HFF-Myc (cell line): ENCODE measurements around the gene A3GALT2.

ENCODE experiments used
- DNase-seq: peaks from one replicate; pipeline ENCODE4 v3.0.0-alpha.2; 2011; ENCODE audit warnings: low read depth; ENCODE audit errors: extremely low read depth
- H3K4me3 ChIP-seq: replicated peaks from 2 replicates; pipeline ENCODE4 v1.5.1; 2011; ENCODE audit warnings: low read depth, mild to moderate bottlenecking, control low read depth, low read length
- CTCF ChIP-seq: IDR thresholded peaks from 2 replicates; pipeline ENCODE4 v1.5.1; 2012; ENCODE audit warnings: mild to moderate bottlenecking, low read depth, low read length, control low read depth; ENCODE audit errors: missing control alignments

The A3GALT2 gene

GRCh38 chr1:33306653-33307493 lies 14.0 kb downstream of the A3GALT2 start:
- TF ChIP-seq CTCF = no peak
- no peak for DNase-seq
- H3K4me3 ChIP-seq = no peak overlapping the region

- no peak overlapping the region for H3K4me3 ChIP-seq
- no peak for DNase-seq
- no peak for TF ChIP-seq CTCF
Observed at GRCh38 chr1:33305816-33306652, 14.9 kb downstream of the A3GALT2 start.

- H3K4me3 ChIP-seq = no peak overlapping the region
- DNase-seq = no peak
Observed at GRCh38 chr1:33305016-33305415, 15.9 kb downstream of the A3GALT2 start.

DNA sequence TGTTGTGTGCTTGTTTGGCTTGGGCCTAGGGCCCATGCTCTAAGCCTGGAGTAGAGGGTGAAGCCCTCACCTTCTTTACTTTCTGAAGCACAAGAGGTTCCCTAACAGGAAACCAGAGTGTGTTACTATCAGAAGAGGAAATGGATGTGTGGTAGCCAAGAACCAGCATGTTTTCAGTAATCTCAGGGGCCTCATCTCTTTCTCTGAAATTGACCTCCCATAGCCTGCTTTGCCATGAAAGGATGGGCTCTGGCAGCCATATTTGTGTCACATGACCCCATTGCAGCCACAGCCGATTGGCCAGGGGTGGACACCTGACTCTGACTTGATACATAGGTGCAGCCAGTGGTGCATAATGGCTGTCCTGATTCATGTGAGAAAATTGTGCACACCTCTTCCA lies 18.6 kb downstream of the A3GALT2 start:
- H3K4me3 ChIP-seq = no peak overlapping the region
- DNase-seq = no peak
- no peak for TF ChIP-seq CTCF

More at GRCh38 chr1:33305016-33305415, 15.9 kb downstream of the A3GALT2 start:
- no peak for TF ChIP-seq CTCF

DNA sequence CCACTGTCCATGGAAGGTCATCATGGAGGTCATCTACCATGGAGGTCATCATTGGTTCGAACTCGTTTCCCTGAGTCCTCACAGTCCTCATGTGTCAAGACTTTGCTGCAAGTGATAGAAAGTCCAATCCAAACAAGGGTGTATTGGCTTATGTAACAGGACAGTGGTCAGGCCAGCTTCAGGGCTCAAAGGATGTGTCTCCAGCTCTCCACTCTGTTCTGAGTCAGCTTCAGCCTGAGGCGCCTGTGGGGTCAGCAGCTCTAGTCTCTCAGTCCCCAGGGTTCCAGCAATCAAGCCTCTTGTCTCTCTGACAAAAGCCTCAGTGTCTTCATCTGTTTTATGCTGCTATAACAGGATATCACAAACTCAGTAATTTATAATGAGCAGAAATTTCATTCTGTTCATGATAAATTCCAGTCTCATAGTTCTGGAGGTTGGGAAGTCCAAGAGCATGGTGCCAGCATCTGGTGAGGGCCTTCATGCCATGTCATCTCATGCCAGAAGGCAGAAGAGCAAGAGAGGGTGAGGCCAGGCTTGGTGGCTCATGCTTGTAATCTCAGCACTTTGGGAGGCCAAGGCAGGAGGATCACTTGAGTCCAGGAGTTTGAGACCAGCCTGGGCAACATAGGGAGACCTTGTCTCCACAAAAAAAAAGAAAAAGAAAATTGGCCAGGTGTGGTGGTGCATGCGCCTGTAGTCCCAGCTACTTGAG lies 19.5 kb downstream of the A3GALT2 start:
- TF ChIP-seq CTCF = no peak
- DNase-seq = no peak
- H3K4me3 ChIP-seq = no peak overlapping the region

DNA sequence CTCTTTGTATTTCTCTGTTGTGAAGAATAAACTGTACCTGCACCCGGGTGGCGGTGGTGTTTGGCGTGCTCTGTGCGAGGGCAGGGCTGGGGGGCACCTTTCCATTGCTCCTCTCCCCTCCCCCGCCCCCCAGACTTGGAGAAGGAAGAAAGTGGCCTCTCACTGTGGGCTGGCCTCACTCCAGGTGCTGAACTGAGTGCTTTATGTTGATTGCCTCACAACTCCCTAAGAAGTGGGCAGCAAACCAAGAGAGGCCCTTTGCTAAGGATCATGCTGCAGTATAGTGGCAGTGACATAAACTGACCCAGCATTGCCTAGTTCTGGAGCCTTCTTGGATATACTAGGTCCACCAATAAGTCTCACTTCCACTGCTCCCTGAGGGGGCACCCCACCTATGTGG lies 20.2 kb downstream of the A3GALT2 start:
- TF ChIP-seq CTCF = no peak
- no peak for DNase-seq
- no peak overlapping the region for H3K4me3 ChIP-seq
